ENCODE data around the gene WDR27.
"Not testable (repeated sequence)": the region's sequence is repeated elsewhere in the genome, so short reads cannot be mapped to it uniquely, and the experiment has no call there.

Gene WDR27

GRCh38 chr6:169518451-169518850, 183.4 kb downstream of the WDR27 start:
- DNase-seq (ENCODE audit: low spot score): no peak

GRCh38 chr6:169513478-169514193, 188.2 kb downstream of the WDR27 start:
- no peak for DNase-seq (ENCODE audit: low spot score)

DNA sequence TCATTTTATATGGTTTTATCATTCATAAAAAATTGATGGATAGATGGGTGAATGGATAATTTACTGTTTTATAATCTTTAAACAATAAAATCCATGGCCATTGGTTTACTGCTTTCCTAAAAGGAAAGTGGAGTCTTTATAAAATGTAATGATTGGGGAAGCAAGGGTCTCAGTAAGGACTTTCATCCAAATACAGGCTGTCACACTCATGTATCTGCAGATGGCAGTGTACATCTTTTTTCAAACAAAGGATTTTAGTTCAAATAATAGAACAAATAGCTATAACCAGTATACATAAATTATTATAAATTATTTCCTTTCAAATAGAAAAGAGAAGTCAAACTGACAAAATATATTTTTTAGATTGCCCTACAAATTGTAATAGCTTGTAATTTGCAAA, 190.0 kb downstream of the WDR27 start:
- not testable (repeated sequence) for DNase-seq (ENCODE audit: low spot score)

GRCh38 chr6:169510871-169511270, 191.0 kb downstream of the WDR27 start:
- no peak for DNase-seq (ENCODE audit: low spot score)

DNA sequence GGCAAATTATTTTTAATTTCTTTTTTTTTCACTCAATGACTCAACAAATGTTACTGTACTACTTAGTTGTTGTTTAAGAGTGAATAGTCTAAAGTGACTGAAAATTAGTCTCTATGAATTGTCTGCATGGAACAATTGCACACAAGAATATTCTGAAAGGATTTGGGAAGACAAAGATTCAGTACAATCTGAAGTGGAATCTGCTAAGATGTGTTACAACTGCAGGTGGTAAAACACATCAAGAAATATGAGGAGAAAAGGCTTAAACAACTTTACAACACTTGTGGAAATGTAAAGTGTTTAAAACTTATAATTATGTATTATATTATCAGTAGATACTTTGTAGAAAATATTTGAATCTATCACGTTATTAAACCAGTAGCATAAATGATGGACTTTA, 193.4 kb downstream of the WDR27 start:
- DNase-seq (ENCODE audit: low spot score): no peak

DNA sequence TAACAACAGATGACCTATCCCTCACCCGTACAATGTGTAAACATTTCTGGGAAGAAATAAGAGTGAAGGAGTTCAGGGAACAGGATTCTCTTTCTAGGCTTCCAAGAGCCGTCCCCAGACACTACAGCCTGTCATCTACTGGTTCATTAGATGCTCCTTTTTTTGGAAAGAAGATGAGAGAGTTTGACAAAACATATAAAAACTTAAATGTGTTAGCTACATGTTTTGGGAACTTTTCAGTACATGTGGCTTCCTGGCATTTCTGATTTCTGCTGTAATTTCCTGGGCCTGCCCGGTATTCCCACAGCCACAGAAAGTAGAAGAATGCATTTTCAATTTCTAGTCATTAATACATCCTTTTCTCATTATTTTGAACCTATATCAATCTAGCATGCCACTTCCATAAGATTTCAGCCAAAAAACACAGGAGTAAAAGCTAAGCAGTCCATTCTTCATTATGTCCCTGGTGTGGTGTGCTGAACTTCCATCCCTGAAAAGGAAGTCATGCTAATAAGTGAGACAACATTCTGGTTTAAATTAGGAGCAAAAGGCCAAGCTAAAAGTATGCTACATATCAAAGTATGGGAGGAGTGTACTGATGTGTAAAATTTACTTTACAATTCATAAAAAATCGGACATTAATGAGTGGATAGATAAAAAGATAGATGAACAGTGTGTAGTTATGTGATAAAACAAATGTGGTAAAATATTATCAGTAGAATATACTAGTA, 198.2 kb downstream of the WDR27 start:
- no peak for DNase-seq (ENCODE audit: low spot score)

DNA sequence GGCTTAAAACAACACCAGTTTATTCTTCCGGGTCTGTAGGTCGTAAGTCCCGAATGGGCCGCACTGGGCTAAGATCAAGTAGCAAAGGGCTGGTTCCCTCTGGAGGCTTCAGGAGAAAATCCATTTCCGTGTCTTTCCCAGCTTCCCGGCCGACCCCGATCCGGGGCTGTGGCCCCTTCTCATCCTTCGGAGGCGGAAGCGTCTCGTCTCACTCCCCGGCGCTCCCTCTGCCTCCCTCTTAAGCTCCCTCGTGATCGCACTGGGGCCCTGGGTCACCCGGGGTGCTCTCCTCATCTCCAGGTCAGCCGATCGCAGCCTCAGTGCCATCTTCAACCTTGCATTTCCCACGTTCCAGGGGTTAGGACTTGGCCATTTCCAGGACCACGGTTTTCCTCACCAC, 199.4 kb downstream of the WDR27 start:
- DNase-seq (ENCODE audit: low spot score): no peak

DNA sequence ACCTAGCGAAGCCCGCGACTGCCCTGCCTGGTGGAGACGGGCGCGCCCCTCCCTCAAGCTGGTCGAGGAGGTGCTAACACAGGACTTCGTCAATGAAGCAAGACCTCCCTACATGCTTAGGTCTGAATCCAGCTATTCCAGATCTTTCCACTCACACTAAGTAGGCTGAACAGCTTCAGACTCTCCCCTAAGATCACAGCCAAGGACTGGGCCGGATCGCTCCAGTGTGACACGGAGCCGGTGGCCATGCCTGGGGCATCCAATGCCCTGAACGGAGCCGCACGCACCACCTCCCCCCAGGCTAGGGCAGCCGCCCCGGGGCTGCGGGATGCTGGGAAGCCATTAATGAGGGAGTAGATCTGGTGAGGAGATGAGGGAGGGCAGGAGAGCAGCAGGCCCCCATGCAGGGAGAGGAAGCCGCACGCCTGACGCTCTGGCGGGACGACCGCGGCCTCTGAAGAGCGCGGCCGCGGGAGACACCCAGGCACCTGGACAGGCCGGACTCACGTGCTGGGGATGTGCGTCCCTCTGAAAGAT, 200.0 kb downstream of the WDR27 start:
- DNase-seq (ENCODE audit: low spot score): no peak

DNA sequence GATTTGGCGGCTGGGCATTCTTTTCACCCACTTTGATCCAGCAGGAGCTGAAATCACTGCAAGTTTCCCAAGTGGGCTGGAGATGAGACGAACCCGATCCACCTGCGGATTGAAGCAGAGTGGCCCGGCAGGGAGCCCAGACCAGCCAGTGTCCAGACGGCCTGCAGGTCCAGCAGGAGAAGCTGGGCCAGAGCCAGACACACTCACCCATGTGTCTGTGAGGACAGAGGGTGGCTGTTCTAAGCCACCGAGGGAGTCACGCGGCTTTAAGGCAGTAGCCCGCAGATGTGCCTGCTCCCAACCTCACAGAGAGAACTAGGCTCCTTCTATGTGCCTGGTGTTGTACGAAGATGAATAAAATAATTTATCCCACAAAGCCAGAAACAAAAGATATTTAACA, 200.7 kb downstream of the WDR27 start:
- no peak for DNase-seq (ENCODE audit: low spot score)

- no peak for DNase-seq (ENCODE audit: low spot score)
Observed at GRCh38 chr6:169500688-169501087, 201.1 kb downstream of the WDR27 start.

DNA sequence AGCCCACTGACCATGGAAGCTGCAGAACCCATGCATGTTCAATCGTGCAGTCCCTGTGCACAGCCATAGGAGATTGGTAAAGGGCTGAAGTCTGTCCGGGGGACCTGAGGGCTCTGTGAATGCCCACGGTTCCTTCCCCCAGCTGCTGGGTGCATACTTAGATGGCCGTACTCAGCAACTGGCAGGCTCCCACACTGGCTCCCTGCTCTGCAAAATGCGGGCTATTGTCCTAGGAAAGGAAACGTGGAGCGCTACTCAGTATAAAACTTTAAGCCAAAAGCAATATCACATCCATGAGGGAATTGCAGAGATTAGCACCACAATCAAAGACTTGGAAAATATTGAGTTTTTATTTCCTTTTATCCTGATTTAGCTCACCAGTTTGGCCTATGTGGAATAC, 202.0 kb downstream of the WDR27 start:
- no peak for DNase-seq (ENCODE audit: low spot score)

DNA sequence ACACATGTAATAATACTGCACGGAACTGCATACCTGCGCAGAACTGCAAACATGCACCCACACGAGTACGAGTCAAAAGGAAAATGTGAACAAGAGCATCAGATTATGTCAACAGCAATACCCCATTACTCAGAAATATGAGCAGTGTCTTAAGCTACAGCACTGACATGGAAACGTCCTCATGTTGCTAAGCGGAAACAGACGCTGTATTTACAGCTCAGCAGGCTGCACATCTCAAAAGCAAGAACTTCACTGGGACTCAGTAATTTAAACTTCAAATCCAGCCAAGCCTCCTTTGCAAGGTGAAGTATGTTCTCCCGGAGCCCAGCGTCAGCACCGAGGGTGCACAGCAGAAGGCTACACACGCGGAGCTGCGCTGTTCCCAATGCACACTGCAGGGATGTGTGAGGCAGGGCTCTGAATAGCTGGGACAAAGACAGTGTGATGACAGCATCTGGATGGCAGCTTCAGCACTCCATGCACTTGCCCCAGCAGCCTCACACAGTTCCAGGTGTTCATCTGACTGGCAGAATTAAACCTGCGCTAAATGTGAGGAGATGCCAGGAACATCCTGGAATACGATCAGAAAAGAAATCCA, 202.8 kb downstream of the WDR27 start:
- no peak for DNase-seq (ENCODE audit: low spot score)

DNA sequence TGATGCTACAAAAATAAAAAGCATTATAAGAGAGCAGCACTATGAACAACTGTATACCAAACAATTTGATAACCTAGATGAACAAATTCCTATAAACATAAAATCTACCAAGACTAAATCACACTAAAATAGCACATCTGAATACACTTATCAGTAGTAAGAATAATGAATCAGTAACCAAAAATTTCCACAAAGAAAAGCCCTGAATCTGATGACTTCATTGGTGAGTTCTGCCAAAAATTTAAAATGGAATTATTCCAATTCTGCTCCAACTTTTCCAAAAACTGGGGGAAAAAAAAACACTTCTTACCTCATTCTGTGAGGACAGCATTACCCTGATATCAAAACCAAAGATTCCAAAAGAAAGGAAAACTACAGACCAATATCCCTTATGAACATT, 206.2 kb downstream of the WDR27 start:
- no peak for DNase-seq (ENCODE audit: low spot score)

DNA sequence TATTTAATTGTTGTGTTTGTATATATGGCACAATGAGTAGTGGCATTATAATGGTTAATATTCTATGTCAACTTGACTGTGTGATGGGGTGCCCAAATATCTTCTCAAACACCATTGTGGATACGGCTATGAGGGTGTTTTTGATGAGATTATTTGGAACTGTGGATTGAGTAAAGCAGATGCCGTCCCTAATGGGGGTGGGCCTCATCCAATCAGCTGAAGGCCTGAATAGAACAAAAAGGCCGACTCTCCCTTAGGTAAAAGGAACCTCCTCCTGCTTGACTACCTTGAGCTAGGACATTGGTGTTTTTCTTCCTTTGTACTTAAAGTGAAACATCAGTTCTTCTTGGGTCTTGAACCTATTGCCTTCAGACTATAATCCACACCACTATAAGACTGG, 207.8 kb downstream of the WDR27 start:
- no peak for DNase-seq (ENCODE audit: low spot score)

DNA sequence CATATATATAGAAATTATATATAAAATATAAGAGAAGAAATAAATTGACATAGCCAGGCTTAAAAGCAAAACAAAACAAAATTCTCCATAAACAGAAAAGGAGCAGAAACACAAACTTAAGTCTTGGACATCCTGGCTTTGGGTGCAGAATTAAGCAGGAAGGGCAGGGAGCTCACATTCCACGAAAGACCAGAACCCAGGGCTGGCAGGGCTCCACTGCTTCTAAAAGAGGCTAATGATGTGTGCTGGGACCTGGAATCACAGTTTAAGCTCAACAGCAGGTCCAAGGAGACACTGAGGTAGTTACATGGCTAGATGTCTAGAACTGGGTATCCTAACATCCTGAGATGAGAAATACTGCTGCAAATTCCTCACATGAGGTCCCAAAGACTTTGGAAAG, 210.3 kb downstream of the WDR27 start:
- DNase-seq (ENCODE audit: low spot score): no peak

- no peak for DNase-seq (ENCODE audit: low spot score)
Observed at GRCh38 chr6:169490830-169491229, 211.0 kb downstream of the WDR27 start.

DNA sequence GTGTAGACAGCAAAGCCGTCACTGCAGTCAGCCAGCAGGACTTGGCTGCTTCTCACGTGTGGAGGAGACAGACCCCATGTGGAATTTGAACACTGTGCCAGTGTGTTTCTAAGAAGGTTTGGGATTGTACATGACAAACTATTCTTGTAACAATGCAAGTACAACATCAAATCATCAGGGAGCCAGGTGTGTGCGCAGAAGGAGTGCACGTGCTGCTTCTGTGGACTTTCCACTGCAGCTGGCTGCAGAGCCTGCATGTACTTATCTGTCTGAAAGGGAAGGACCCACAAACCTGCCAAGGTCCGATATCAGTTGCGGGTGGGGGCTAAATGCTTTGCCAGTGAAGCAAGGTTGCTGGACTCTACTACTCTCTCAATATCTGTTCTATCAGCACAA, 211.6 kb downstream of the WDR27 start:
- DNase-seq (ENCODE audit: low spot score): no peak

- DNase-seq (ENCODE audit: low spot score): no peak
Observed at GRCh38 chr6:169489563-169490245, 212.1 kb downstream of the WDR27 start.

GRCh38 chr6:169487579-169488436, 214.0 kb downstream of the WDR27 start:
- no peak for DNase-seq (ENCODE audit: low spot score)

GRCh38 chr6:169479783-169480495, 221.9 kb downstream of the WDR27 start:
- DNase-seq (ENCODE audit: low spot score): no peak

GRCh38 chr6:169474362-169474761, 227.5 kb downstream of the WDR27 start:
- no peak for DNase-seq (ENCODE audit: low spot score)
